ENCODE results near the gene KRTAP5-9. TPM values are rescaled to one million over a fixed set of nuclear protein-coding genes. Genes with fewer than 3 reads are reported as not detected.

KRTAP5-9 gene
- total RNA-seq, 4 donors from 2014 or later, result 0.54 TPM; not detected in 3

DNA sequence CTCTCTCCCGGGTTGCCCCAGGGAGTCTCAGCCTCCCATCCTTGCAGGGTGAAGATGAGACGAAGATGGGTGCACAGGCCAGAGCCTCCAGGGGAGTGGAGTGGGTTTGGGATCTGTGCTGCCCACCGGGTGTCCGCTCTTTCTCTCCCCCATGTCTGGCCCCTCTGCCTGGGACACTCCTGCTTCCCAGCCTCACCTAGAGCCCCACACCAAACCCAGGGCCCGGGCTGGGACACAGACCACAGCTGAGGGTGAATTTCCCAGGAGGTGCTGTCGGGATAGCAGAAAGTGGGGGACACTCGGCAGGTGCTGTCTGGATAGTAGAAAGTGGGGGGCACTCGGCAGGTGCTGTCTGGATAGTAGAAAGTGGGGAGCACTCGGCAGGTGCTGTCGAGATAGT lies 46.2 kb upstream of the KRTAP5-9 start:
- Histone ChIP-seq H3K27ac (no peak overlapping the region), H3K27me3 (no peaks in the 10 kb centered on the region), H3K36me3 (peaks cover 29 to 32% of the 10 kb centered on the region in 2 donors), H3K4me3 (replicated peaks in 1 of 3) (no peak overlapping the region), H3K4me1 (peaks cover 0 to 7% of the 10 kb centered on the region in 2 donors), H3K9me3 (no peaks in the 10 kb centered on the region)
- TF ChIP-seq POLR2A (IDR thresholded peaks at IDR 0.05), result no peak
- TF ChIP-seq, protein P1, sequence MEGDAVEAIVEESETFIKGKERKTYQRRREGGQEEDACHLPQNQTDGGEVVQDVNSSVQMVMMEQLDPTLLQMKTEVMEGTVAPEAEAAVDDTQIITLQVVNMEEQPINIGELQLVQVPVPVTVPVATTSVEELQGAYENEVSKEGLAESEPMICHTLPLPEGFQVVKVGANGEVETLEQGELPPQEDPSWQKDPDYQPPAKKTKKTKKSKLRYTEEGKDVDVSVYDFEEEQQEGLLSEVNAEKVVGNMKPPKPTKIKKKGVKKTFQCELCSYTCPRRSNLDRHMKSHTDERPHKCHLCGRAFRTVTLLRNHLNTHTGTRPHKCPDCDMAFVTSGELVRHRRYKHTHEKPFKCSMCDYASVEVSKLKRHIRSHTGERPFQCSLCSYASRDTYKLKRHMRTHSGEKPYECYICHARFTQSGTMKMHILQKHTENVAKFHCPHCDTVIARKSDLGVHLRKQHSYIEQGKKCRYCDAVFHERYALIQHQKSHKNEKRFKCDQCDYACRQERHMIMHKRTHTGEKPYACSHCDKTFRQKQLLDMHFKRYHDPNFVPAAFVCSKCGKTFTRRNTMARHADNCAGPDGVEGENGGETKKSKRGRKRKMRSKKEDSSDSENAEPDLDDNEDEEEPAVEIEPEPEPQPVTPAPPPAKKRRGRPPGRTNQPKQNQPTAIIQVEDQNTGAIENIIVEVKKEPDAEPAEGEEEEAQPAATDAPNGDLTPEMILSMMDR (IDR thresholded peaks at IDR 0.05), result no peak
- intact Hi-C loops (cut with DNase I), result no loop called here
- 93 to 94% methylated on average over 9 to 10 of the region's 10 CpGs for WGBS, 2 donors
- no peak for DNase-seq

DNA sequence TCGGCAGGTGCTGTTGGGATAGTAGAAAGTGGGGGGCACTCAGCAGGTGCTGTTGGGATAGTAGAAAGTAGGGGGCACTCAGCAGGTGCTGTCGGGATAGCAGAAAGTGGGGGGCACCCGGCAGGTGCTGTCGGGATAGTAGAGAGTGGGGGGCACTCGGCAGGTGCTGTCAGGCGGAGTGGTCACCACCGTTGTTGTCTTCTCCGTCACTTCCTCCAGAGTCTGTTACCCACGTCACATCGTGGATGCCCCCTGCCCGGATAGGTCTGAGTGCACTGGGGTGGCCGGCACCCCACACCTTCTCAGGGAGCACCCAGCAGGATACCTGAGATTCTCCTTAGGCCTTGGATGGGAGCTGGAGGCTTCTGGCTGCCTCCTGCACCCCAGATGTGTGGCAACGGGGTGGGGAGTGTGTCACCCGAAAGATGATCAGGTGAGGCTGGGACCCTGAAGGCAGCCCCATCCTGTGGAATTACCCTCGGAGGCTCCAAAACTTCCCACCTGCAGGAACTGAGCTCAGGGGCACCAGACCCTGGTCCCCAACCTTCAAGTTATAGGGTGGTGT lies 45.3 kb upstream of the KRTAP5-9 start:
- H3K27me3 ChIP-seq, result no peaks in the 10 kb centered on the region
- intact Hi-C loops (cut with DNase I), result no loop called here
- H3K36me3 ChIP-seq, result peaks cover 21 to 25% of the 10 kb centered on the region in 2 donors
- no peak overlapping the region for H3K27ac ChIP-seq
- no peak overlapping the region for H3K4me3 ChIP-seq (replicated peaks in 1 of 3)
- WGBS, 2 donors, result 93 to 97% methylated on average over 9 to 15 of the region's 15 CpGs
- H3K4me1 ChIP-seq, result peaks cover 0 to 7% of the 10 kb centered on the region in 2 donors
- TF ChIP-seq POLR2A (IDR thresholded peaks at IDR 0.05), result no peak
- TF ChIP-seq, protein P1 (IDR thresholded peaks at IDR 0.05), result no peak
- no peaks in the 10 kb centered on the region for H3K9me3 ChIP-seq
- no peak for DNase-seq

DNA sequence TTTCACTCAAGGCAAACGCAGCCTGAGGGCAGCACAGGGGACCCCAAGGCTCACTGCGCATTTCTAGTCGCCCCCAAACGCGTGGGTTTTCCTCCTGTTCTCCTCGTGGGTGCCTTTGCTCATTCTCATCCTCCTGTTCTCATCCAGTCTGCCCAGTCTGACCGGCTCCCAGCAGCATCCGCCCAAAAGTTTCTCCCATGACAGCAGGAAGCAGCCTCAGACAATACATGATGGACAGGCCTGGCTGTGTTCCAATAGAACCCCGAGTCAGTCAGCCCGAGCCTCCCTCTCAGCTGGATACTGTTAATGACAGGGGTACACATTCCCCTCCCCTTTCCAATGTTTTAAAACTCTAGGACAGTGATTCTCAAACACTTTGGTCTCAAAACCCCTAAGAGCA lies 43.7 kb upstream of the KRTAP5-9 start:
- no peak for TF ChIP-seq POLR2A (IDR thresholded peaks at IDR 0.05)
- TF ChIP-seq, protein P1 (IDR thresholded peaks at IDR 0.05), result no peak
- no peaks in the 10 kb centered on the region for H3K9me3 ChIP-seq
- DNase-seq, result no peak
- peaks cover 8 to 9% of the 10 kb centered on the region in 2 donors for H3K36me3 ChIP-seq
- H3K4me1 ChIP-seq, result peaks cover 0 to 7% of the 10 kb centered on the region in 2 donors
- H3K27ac ChIP-seq, result no peak overlapping the region
- 65 to 84% methylated on average over 10 of the region's 10 CpGs for WGBS, 2 donors
- H3K4me3 ChIP-seq (replicated peaks in 1 of 3), result no peak overlapping the region
- H3K27me3 ChIP-seq, result no peaks in the 10 kb centered on the region
- intact Hi-C loops (cut with DNase I), result no loop called here

DNA sequence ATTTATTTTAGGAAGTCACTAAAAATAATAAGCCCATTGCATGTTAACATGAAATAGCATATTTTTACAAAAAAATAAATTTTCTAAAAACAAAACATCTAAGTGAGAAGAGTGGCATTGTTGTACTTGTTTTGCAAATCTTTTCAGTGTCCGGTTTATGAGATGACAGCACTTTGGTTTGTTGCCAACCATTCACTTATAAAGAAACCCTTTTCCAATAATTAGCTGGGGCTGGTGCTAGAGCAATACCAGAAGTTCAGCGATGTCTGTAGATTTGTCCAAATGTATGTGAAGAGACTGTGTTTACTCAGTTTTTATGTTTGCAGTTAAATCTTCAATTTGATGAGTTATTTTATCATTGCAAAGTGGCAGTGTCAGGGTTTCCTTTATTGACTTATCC lies 43.2 kb upstream of the KRTAP5-9 start:
- Histone ChIP-seq H3K4me1 (peaks cover 0 to 7% of the 10 kb centered on the region in 2 donors), H3K4me3 (replicated peaks in 1 of 3) (no peak overlapping the region), H3K9me3 (no peaks in the 10 kb centered on the region), H3K27me3 (no peaks in the 10 kb centered on the region), H3K36me3 (peaks cover 5% of the 10 kb centered on the region in 2 donors), H3K27ac (no peak overlapping the region)
- TF ChIP-seq, protein P1 (IDR thresholded peaks at IDR 0.05), result no peak
- TF ChIP-seq POLR2A (IDR thresholded peaks at IDR 0.05), result no peak
- intact Hi-C loops (cut with DNase I), result no loop called here
- DNase-seq, result no peak
- WGBS, 2 donors, result 78 to 83% methylated on average over 2 of the region's 2 CpGs

DNA sequence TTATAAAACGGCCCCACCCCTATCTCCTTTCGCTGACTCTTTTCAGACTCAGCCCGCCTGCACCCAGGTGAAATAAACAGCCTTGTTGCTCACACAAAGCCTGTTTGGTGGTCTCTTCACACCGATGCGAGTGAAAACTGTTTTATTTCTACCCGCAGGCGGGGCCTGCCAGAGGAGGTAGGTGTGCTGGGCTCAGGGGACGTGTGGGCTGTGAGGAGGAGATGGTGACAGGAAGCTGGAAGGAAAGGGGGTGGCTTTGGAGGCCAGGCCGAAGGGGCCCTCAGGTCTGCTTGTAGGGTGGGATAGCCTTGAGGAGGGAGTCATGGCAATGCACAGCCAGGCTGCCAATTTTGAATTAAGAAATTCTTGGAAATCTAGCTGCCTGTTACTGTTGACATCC lies 42.4 kb upstream of the KRTAP5-9 start:
- Histone ChIP-seq H3K36me3 (peaks cover 4 to 5% of the 10 kb centered on the region in 2 donors), H3K4me1 (peaks cover 0 to under 1% of the 10 kb centered on the region in 2 donors), H3K4me3 (replicated peaks in 1 of 3) (no peak overlapping the region), H3K9me3 (no peaks in the 10 kb centered on the region), H3K27me3 (no peaks in the 10 kb centered on the region), H3K27ac (no peak overlapping the region)
- WGBS, 2 donors, result 92 to 93% methylated on average over 9 of the region's 9 CpGs
- no peak for DNase-seq
- intact Hi-C loops (cut with DNase I), result no loop called here
- no peak for TF ChIP-seq POLR2A (IDR thresholded peaks at IDR 0.05)
- TF ChIP-seq, protein P1 (IDR thresholded peaks at IDR 0.05), result no peak

Data from thyroid gland (tissue), 4 donors.